A375 (cell line): Measurements from ENCODE around the gene KCNN4. TPM values are rescaled to one million over a fixed set of nuclear protein-coding genes. Genes with fewer than 3 reads are reported as not detected.

Experiments used
- total RNA-seq: library from RNA; depleted of rRNA; stranded (reverse); fragments of >200 nt; shearing (Covaris generic); gene quantifications from 2 replicates; pipeline ENCODE4 v1.2.3, GENCODE V29; 2014; rRNA removed

The KCNN4 gene
- 150 and 157 TPM in 2 replicates for total RNA-seq

GRCh38 chr19:43780706-43781525 is at the start of gene KCNN4:
TSS of gene KCNN4 (minus strand) at chr19:43780973. CDS start at chr19:43780861, 112 bp downstream.

GRCh38 chr19:43826787-43827754 is 46.3 kb upstream of the KCNN4 start, which contains the start of gene ZNF283:
TSS of gene ZNF283 (plus strand) at chr19:43827321. CDS start at chr19:43833505, 6,184 bp downstream.

GRCh38 chr19:43802216-43802951 is 21.6 kb upstream of the KCNN4 start, which contains the start of gene LYPD5:
TSS of gene LYPD5 (minus strand) at chr19:43802447. CDS start at chr19:43802380, 67 bp downstream.

GRCh38 chr19:43754503-43755255 is 26.1 kb downstream of the KCNN4 start, which contains the start of gene SMG9:
TSS of gene SMG9 (minus strand) at chr19:43754962. CDS start at chr19:43750741, 4,221 bp downstream.

Other genes starting within 250 kb of the KCNN4 start
- 0.11 TPM in 1 of 2 replicates, not detected in the other for gene ZNF575, start 247.8 kb downstream of the KCNN4 start, total RNA-seq
- 47.6 and 63.8 TPM in 2 replicates for gene XRCC1, start 205.4 kb downstream of the KCNN4 start, total RNA-seq
- gene PINLYP, start 205.2 kb downstream of the KCNN4 start, total RNA-seq: 0.61 TPM in 1 of 2 replicates, not detected in the other
- gene IRGQ, start 184.8 kb downstream of the KCNN4 start, total RNA-seq: 9.4 and 10.5 TPM in 2 replicates
- 10.3 and 12.9 TPM in 2 replicates for gene ZNF576, start 184.4 kb downstream of the KCNN4 start, total RNA-seq
- 0.29 and 0.30 TPM in 2 replicates for gene SRRM5, start 168.9 kb downstream of the KCNN4 start, total RNA-seq
- 57.5 and 59.0 TPM in 2 replicates for gene ZNF428, start 161.3 kb downstream of the KCNN4 start, total RNA-seq
- gene CADM4, start 141.1 kb downstream of the KCNN4 start, total RNA-seq: 99.5 and 105 TPM in 2 replicates
- gene PLAUR, start 110.8 kb downstream of the KCNN4 start, total RNA-seq: 139 and 147 TPM in 2 replicates
- gene IRGC, start 64.9 kb downstream of the KCNN4 start, total RNA-seq: not detected in 2 replicates
- gene SMG9, start 26.0 kb downstream of the KCNN4 start, total RNA-seq: 38.7 and 44.1 TPM in 2 replicates
- 1.0 and 4.5 TPM in 2 replicates for gene LYPD5, start 21.5 kb upstream of the KCNN4 start, total RNA-seq
- gene ZNF283, start 46.3 kb upstream of the KCNN4 start, total RNA-seq: 10.3 and 11.0 TPM in 2 replicates
- 1.2 and 1.5 TPM in 2 replicates for gene ZNF404, start 103.0 kb upstream of the KCNN4 start, total RNA-seq
- 20.8 and 23.7 TPM in 2 replicates for gene ZNF45, start 154.3 kb upstream of the KCNN4 start, total RNA-seq
- 3.3 and 4.5 TPM in 2 replicates for gene ZNF221, start 170.3 kb upstream of the KCNN4 start, total RNA-seq
- 10.7 and 11.9 TPM in 2 replicates for gene ZNF155, start 203.2 kb upstream of the KCNN4 start, total RNA-seq
- 1.8 and 2.0 TPM in 2 replicates for gene ZNF230, start 222.0 kb upstream of the KCNN4 start, total RNA-seq
- 5.7 and 8.8 TPM in 2 replicates for gene ZNF222, start 244.4 kb upstream of the KCNN4 start, total RNA-seq